GM23248 (cell line): ENCODE measurements around the gene DEFB129. TPM values are rescaled to one million over a fixed set of nuclear protein-coding genes. Genes with fewer than 3 reads are reported as not detected.

Experiments used
- DNase-seq: peaks from one replicate; pipeline ENCODE4 v3.0.0-alpha.2; 2015
- H2AFZ ChIP-seq: fragments of 200-600 bp; sonication (generic); 2 replicates; pipeline ENCODE4 v1.6.1; 2016; ENCODE audit warnings: antibody characterized with exemption
- H3F3A ChIP-seq: fragments of 200-600 bp; sonication (generic); 2 replicates; pipeline ENCODE4 v1.6.1; 2016; ENCODE audit warnings: mild to moderate bottlenecking, antibody characterized with exemption, mixed run types; ENCODE audit not compliant: insufficient read depth
- H3K27ac ChIP-seq: fragments of 200-600 bp; sonication (generic); 2 replicates; pipeline ENCODE4 v1.5.1; 2016; ENCODE audit warnings: mild to moderate bottlenecking
- H3K27me3 ChIP-seq: fragments of 200-600 bp; sonication (generic); replicated peaks from 2 replicates; pipeline ENCODE4 v1.6.1; 2016; ENCODE audit warnings: mild to moderate bottlenecking; ENCODE audit not compliant: insufficient read depth
- H3K36me3 ChIP-seq: fragments of 200-600 bp; sonication (generic); 2 replicates; pipeline ENCODE4 v1.6.1; 2016; ENCODE audit warnings: low read depth, mild to moderate bottlenecking
- H3K4me1 ChIP-seq: fragments of 200-600 bp; sonication (generic); 2 replicates; pipeline ENCODE4 v1.6.1; 2016; ENCODE audit warnings: mild to moderate bottlenecking; ENCODE audit not compliant: insufficient read depth
- H3K4me2 ChIP-seq: fragments of 200-600 bp; sonication (generic); one replicate; pipeline ENCODE4 v1.6.1; 2016; ENCODE audit warnings: mild to moderate bottlenecking; ENCODE audit not compliant: unreplicated experiment
- H3K4me3 ChIP-seq: fragments of 200-600 bp; sonication (generic); 2 replicates; pipeline ENCODE4 v1.5.1; 2016; ENCODE audit warnings: mild to moderate bottlenecking
- H3K79me2 ChIP-seq: fragments of 200-600 bp; sonication (generic); 2 replicates; pipeline ENCODE4 v1.6.1; 2016; ENCODE audit warnings: mild to moderate bottlenecking; ENCODE audit not compliant: insufficient read depth
- H3K9ac ChIP-seq: fragments of 200-600 bp; sonication (generic); 2 replicates; pipeline ENCODE4 v1.6.1; 2016; ENCODE audit warnings: mild to moderate bottlenecking
- H3K9me2 ChIP-seq: fragments of 200-600 bp; sonication (generic); 2 replicates; pipeline ENCODE4 v1.6.1; 2016; ENCODE audit warnings: mixed run types, mild to moderate bottlenecking, moderate library complexity; ENCODE audit not compliant: insufficient read depth
- H3K9me3 ChIP-seq: fragments of 200-600 bp; sonication (generic); one replicate; pipeline ENCODE4 v1.6.1; 2017; ENCODE audit warnings: low read depth
- H4K20me1 ChIP-seq: fragments of 200-600 bp; sonication (generic); 2 replicates; pipeline ENCODE4 v1.6.0; 2016; ENCODE audit not compliant: insufficient read depth
- EZH2 ChIP-seq: fragments of 200-600 bp; sonication (generic); IDR thresholded peaks from 2 replicates; pipeline ENCODE4 v1.6.1; 2018; ENCODE audit warnings: antibody characterized with exemption, mild to moderate bottlenecking; ENCODE audit not compliant: insufficient read depth, poor library complexity, severe bottlenecking
- EZH2phosphoT487 ChIP-seq: fragments of 200-600 bp; sonication (generic); IDR thresholded peaks from 2 replicates; pipeline ENCODE4 v1.6.1; 2018; ENCODE audit warnings: antibody characterized with exemption, moderate library complexity, mild to moderate bottlenecking, low read depth; ENCODE audit not compliant: insufficient read depth
- WGBS, 2 experiments: methylation state at CpG; one replicate each; pipeline ENCODE4 v1.1.6; 2015 to 2017; ENCODE audit warnings: low lambda C conversion rate in 2 of 2, low coverage in 1 of 2; ENCODE audit errors: missing lambda C conversion rate in 2 of 2; 5-methylcytosine and 5-hydroxymethylcytosine counted together
- in situ Hi-C: fragments of 300-500 bp; cut with MboI; formaldehyde crosslinking; loops from 2 replicates; pipeline ENCODE4 v1.15.0; 2020
- polyA plus RNA-seq: library from polyadenylated mRNA; unstranded; fragments of >200 nt; fragmentation: Nextera tagmentation; extraction: Ambion mirVana; gene quantifications from 2 replicates; pipeline ENCODE4 v1.2.1, GENCODE V29; 2016
- total RNA-seq: library from RNA; depleted of rRNA; stranded (reverse); fragments of >200 nt; shearing (Covaris generic); gene quantifications from 2 replicates; pipeline ENCODE4 v1.2.3, GENCODE V29; 2014; rRNA removed

Gene DEFB129, protein sequence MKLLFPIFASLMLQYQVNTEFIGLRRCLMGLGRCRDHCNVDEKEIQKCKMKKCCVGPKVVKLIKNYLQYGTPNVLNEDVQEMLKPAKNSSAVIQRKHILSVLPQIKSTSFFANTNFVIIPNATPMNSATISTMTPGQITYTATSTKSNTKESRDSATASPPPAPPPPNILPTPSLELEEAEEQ
- not detected in 2 replicates for total RNA-seq
- polyA plus RNA-seq = not detected in 2 replicates

DNA sequence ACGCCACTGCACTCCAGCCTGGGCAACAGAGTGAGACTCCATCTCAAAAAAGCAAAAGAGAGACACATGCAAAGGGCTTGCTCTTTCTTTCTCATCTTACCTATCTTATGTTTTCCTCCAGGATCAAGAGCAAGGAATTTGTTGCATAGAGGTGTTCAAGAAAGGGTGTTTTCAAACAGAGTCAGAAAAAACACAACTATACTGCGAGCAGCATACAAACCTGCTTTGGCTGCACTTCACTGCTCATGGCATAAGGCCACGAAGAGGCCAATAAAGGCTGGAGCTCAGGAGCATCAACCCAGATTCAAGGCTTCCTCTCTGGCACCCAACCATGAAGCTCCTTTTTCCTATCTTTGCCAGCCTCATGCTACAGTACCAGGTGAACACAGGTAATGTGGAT lies at the start of gene DEFB129:
TSS of gene DEFB129 (plus strand) at position 301 of the 400 bp plus-strand sequence. CDS start at position 332, 31 bp downstream.
- DNase-seq = no peak

GRCh38 chr20:184288-184687 lies 42.8 kb upstream of the DEFB129 start:
- Histone ChIP-seq H3K79me2 (no peaks in the 10 kb centered on the region), H4K20me1 (no peaks in the 10 kb centered on the region), H3K36me3 (no peaks in the 10 kb centered on the region), H3K27me3 (no peaks in the 10 kb centered on the region), H3K4me3 (no peak overlapping the region), H3K4me1 (no peaks in the 10 kb centered on the region), H3K9me2 (0 out of 2 replicates have a peak, but pooled peaks cover 4% of the 10 kb centered on the region), H3K4me2 (no peak overlapping the region), H3K9me3 (no peaks in the 10 kb centered on the region), H3K9ac (no peak overlapping the region), H3F3A (no peaks in the 10 kb centered on the region), H3K27ac (no peak overlapping the region), H2AFZ (no peak overlapping the region)
- WGBS, 2 experiments = 15 to 16% methylated on average over 2 of the region's 2 CpGs
- TF ChIP-seq EZH2phosphoT487 = no peak
- no peak for TF ChIP-seq EZH2
- in situ Hi-C loops = no loop called here
- no peak for DNase-seq

More for the DNA sequence above, at the start of gene DEFB129:
- Histone ChIP-seq H3K9ac (no peak within 1 kb of the TSS), H3K4me2 (no peak within 1 kb of the TSS), H3K27me3 (0 out of 2 replicates have a peak, but pooled peaks cover 4% of the 10 kb centered on the region), H4K20me1 (no peaks in the 10 kb centered on the region), H3K4me1 (no peaks in the 10 kb centered on the region), H3K9me2 (no peaks in the 10 kb centered on the region), H3K27ac (no peak within 1 kb of the TSS), H3K36me3 (no peaks in the 10 kb centered on the region), H3K79me2 (no peaks in the 10 kb centered on the region), H3K4me3 (no peak within 1 kb of the TSS), H3K9me3 (no peaks in the 10 kb centered on the region), H2AFZ (no peak within 1 kb of the TSS), H3F3A (no peaks in the 10 kb centered on the region)
- TF ChIP-seq EZH2 (no peak), EZH2phosphoT487 (no peak)
- 12 to 13% methylated on average over 3 of the region's 3 CpGs for WGBS, 2 experiments
- in situ Hi-C loops = no loop called here

DNA sequence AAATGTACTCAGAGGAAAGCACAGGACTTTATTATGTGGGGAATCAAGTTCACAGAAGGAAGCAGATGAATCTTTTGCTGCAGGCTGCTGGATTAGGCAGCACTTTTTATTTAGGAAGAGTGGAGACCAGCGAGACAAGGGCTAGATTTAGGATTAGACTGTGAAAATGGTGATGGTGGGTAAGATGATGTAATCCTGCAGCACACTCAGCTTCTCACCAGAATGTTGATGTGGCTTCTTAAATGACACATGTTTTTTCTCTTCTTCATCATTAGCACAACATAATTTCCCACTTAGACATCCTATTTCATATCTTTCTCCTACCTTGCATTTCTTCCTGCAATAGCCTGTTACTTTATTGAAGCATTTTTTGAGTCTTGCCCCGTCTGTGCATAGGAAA lies 39.3 kb upstream of the DEFB129 start:
- DNase-seq = no peak
- Histone ChIP-seq H3K4me1 (no peaks in the 10 kb centered on the region), H3K36me3 (no peaks in the 10 kb centered on the region), H3K9me2 (no peaks in the 10 kb centered on the region), H2AFZ (no peak overlapping the region), H3F3A (no peaks in the 10 kb centered on the region), H3K4me2 (no peak overlapping the region), H3K79me2 (no peaks in the 10 kb centered on the region), H4K20me1 (no peaks in the 10 kb centered on the region), H3K9ac (no peak overlapping the region), H3K4me3 (no peak overlapping the region), H3K27ac (no peak overlapping the region), H3K27me3 (no peaks in the 10 kb centered on the region), H3K9me3 (no peaks in the 10 kb centered on the region)
- WGBS, 2 experiments = 8 to 13% methylated on average over 2 of the region's 2 CpGs
- in situ Hi-C loops = no loop called here
- TF ChIP-seq EZH2phosphoT487 (no peak), EZH2 (no peak)

GRCh38 chr20:189611-190010 lies 37.4 kb upstream of the DEFB129 start, which contains the start of gene DEFB128:
DEFB128 (minus strand) TSS chr20:189711; CDS start chr20:189623, 88 bp downstream.
- WGBS, 2 experiments = 30 to 31% methylated on average over 7 of the region's 7 CpGs
- H3K4me2 ChIP-seq = no peak within 1 kb of the TSS
- no peak within 1 kb of the TSS for H3K9ac ChIP-seq
- H3K9me3 ChIP-seq = no peaks in the 10 kb centered on the region
- H3K9me2 ChIP-seq = no peaks in the 10 kb centered on the region
- H3K27me3 ChIP-seq = no peaks in the 10 kb centered on the region
- H2AFZ ChIP-seq = no peak within 1 kb of the TSS
- no peaks in the 10 kb centered on the region for H3K79me2 ChIP-seq
- in situ Hi-C loops = no loop called here
- no peaks in the 10 kb centered on the region for H3K4me1 ChIP-seq
- H3K36me3 ChIP-seq = no peaks in the 10 kb centered on the region
- no peak for TF ChIP-seq EZH2phosphoT487
- no peak for TF ChIP-seq EZH2
- H3K4me3 ChIP-seq = no peak within 1 kb of the TSS
- no peaks in the 10 kb centered on the region for H3F3A ChIP-seq
- DNase-seq = no peak
- H3K27ac ChIP-seq = no peak within 1 kb of the TSS
- H4K20me1 ChIP-seq = no peaks in the 10 kb centered on the region

GRCh38 chr20:198225-198624 lies 28.8 kb upstream of the DEFB129 start:
- H3K27me3 ChIP-seq = no peaks in the 10 kb centered on the region
- no peaks in the 10 kb centered on the region for H3K4me1 ChIP-seq
- H3K36me3 ChIP-seq = no peaks in the 10 kb centered on the region
- no peaks in the 10 kb centered on the region for H3K79me2 ChIP-seq
- TF ChIP-seq EZH2 (no peak), EZH2phosphoT487 (no peak)
- H2AFZ ChIP-seq = no peak overlapping the region
- no peaks in the 10 kb centered on the region for H3F3A ChIP-seq
- in situ Hi-C loops = no loop called here
- no peak overlapping the region for H3K9ac ChIP-seq
- no peak overlapping the region for H3K4me2 ChIP-seq
- no peak overlapping the region for H3K4me3 ChIP-seq
- no peaks in the 10 kb centered on the region for H3K9me3 ChIP-seq
- no peak overlapping the region for H3K27ac ChIP-seq
- DNase-seq = no peak
- no peaks in the 10 kb centered on the region for H4K20me1 ChIP-seq
- 18 to 31% methylated on average over 1 of the region's 1 CpG for WGBS, 2 experiments
- no peaks in the 10 kb centered on the region for H3K9me2 ChIP-seq
